ACHN (cell line): ENCODE measurements around the gene ANKRD55.
"Not testable (repeated sequence)": the region's sequence is repeated elsewhere in the genome, so short reads cannot be mapped to it uniquely, and the experiment has no call there.

ENCODE experiments used
- DNase-seq: peaks from one replicate; pipeline ENCODE4 v3.0.0-alpha.2; 2015
- in situ Hi-C: cut with HindIII; loops from 2 replicates; pipeline ENCODE4 v1.10.0; 2017; ENCODE audit warnings: low sequenced_read_pairs, low pct_ligation_motif_present, low pct_unique_long_range_greater_than_20kb

Gene ANKRD55

GRCh38 chr5:56158331-56158960 is 74.7 kb downstream of the ANKRD55 start:
- no peak for DNase-seq
- in situ Hi-C loops: no loop called here

GRCh38 chr5:56157191-56157621 is 75.9 kb downstream of the ANKRD55 start:
- DNase-seq, in situ Hi-C loops: not testable (repeated sequence)

GRCh38 chr5:56156585-56157190 is 76.4 kb downstream of the ANKRD55 start:
- in situ Hi-C loops, DNase-seq: not testable (repeated sequence)

GRCh38 chr5:56155992-56156584 is 77.0 kb downstream of the ANKRD55 start:
- DNase-seq: no peak
- in situ Hi-C loops: no loop called here

GRCh38 chr5:56154732-56155484 is 78.2 kb downstream of the ANKRD55 start:
- DNase-seq: no peak
- in situ Hi-C loops: no loop called here

GRCh38 chr5:56152437-56152836 is 80.7 kb downstream of the ANKRD55 start:
- no peak for DNase-seq
- in situ Hi-C loops: no loop called here

GRCh38 chr5:56150756-56151155 is 82.4 kb downstream of the ANKRD55 start:
- DNase-seq, in situ Hi-C loops: not testable (repeated sequence)

- in situ Hi-C loops: no loop called here
- no peak for DNase-seq
These were observed 84.6 kb downstream of the ANKRD55 start for GRCh38 chr5:56148453-56148971.

GRCh38 chr5:56147659-56148230 is 85.4 kb downstream of the ANKRD55 start:
- DNase-seq: no peak
- in situ Hi-C loops: no loop called here

GRCh38 chr5:56147106-56147505 is 86.0 kb downstream of the ANKRD55 start:
- DNase-seq: no peak
- in situ Hi-C loops: no loop called here

- in situ Hi-C loops: no loop called here
- DNase-seq: no peak
These were observed 86.5 kb downstream of the ANKRD55 start for GRCh38 chr5:56146674-56147073.

- no peak for DNase-seq
These were observed 87.6 kb downstream of the ANKRD55 start for GRCh38 chr5:56145511-56145910.

GRCh38 chr5:56145106-56145505 is 88.0 kb downstream of the ANKRD55 start:
- DNase-seq: no peak
- in situ Hi-C loops: no loop called here

More at GRCh38 chr5:56145511-56145910, 87.6 kb downstream of the ANKRD55 start:
- in situ Hi-C loops: no loop called here

- DNase-seq: no peak
- in situ Hi-C loops: no loop called here
These were observed 88.9 kb downstream of the ANKRD55 start for GRCh38 chr5:56144211-56144610.

GRCh38 chr5:56143373-56143714 is 89.8 kb downstream of the ANKRD55 start:
- DNase-seq: no peak

GRCh38 chr5:56142614-56143372 is 90.3 kb downstream of the ANKRD55 start:
- in situ Hi-C loops: no loop called here

More at GRCh38 chr5:56143373-56143714, 89.8 kb downstream of the ANKRD55 start:
- in situ Hi-C loops: no loop called here

GRCh38 chr5:56142233-56142613 is 90.9 kb downstream of the ANKRD55 start:
- no peak for DNase-seq
- in situ Hi-C loops: no loop called here

More at GRCh38 chr5:56142614-56143372, 90.3 kb downstream of the ANKRD55 start:
- DNase-seq: no peak

- no peak for DNase-seq
- in situ Hi-C loops: no loop called here
These were observed 93.1 kb downstream of the ANKRD55 start for GRCh38 chr5:56140073-56140472.
